ENCODE data around the gene RNF152.

Gene RNF152

DNA sequence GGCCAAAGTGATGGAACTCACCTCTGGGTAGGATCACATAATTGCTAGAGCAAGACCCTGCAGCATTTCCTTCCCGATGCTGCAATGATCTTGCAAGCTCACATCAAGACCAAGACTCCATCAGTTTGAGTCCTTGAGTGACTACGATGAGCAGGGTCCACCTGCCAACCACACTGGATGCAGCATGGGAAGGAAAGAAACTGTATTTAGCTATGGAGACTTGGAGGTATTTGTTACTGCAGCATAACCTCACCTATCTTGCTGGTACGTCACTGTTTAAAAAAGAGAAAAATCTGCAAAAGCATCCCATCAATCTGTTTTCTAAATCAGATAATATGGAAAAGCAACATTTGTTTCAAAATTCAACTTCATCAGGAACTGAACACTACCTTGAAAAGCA is 2.5 kb downstream of the RNF152 start:
- Histone ChIP-seq H3K4me3 (IDR thresholded peaks at IDR 0.05; ENCODE audit: insufficient read depth, low read depth, low read length) (no peak overlapping the region), H3K9ac (no peak overlapping the region), H3K27me3 (ENCODE audit: insufficient read depth, low read depth) (no peaks in the 10 kb centered on the region), H4K20me1 (ENCODE audit: insufficient read depth) (no peaks in the 10 kb centered on the region), H3K79me2 (ENCODE audit: insufficient read depth, low read depth) (no peaks in the 10 kb centered on the region), H3K4me1 (ENCODE audit: low read depth, poor library complexity, severe bottlenecking) (peaks cover 4% of the 10 kb centered on the region), H3K36me3 (ENCODE audit: insufficient read depth) (no peaks in the 10 kb centered on the region), H3K4me2 (no peak overlapping the region), H3K27ac (no peak overlapping the region), H2AFZ (ENCODE audit: low read depth) (no peak overlapping the region)
- TF ChIP-seq, protein P1, sequence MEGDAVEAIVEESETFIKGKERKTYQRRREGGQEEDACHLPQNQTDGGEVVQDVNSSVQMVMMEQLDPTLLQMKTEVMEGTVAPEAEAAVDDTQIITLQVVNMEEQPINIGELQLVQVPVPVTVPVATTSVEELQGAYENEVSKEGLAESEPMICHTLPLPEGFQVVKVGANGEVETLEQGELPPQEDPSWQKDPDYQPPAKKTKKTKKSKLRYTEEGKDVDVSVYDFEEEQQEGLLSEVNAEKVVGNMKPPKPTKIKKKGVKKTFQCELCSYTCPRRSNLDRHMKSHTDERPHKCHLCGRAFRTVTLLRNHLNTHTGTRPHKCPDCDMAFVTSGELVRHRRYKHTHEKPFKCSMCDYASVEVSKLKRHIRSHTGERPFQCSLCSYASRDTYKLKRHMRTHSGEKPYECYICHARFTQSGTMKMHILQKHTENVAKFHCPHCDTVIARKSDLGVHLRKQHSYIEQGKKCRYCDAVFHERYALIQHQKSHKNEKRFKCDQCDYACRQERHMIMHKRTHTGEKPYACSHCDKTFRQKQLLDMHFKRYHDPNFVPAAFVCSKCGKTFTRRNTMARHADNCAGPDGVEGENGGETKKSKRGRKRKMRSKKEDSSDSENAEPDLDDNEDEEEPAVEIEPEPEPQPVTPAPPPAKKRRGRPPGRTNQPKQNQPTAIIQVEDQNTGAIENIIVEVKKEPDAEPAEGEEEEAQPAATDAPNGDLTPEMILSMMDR (conservative IDR thresholded peaks at IDR 0.05; ENCODE audit: low read depth, low read length): no peak

DNA sequence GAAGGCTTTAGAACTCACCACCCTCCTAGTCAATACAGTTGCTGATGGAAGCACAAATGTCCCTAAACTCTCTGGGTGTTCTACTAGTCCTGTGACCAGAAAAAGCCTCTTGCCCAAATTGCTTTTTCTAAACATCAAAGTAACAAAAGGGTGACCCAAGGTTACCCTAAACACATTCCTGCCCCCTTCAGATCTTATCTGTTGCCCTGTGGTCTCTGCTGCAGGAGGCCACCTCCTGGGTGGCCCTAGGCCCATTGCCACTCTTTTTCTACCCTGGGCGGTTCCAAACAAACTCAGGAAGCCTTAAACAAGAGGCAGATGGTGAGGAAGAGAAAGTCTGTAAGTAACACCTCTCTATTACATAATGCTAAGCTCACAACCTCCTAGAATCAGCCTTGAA is 3.3 kb downstream of the RNF152 start:
- Histone ChIP-seq H3K4me1 (ENCODE audit: low read depth, poor library complexity, severe bottlenecking) (no peaks in the 10 kb centered on the region), H3K36me3 (ENCODE audit: insufficient read depth) (no peaks in the 10 kb centered on the region), H3K4me3 (IDR thresholded peaks at IDR 0.05; ENCODE audit: insufficient read depth, low read depth, low read length) (no peak overlapping the region), H3K79me2 (ENCODE audit: insufficient read depth, low read depth) (no peaks in the 10 kb centered on the region), H2AFZ (ENCODE audit: low read depth) (no peak overlapping the region), H3K27ac (no peak overlapping the region), H3K27me3 (ENCODE audit: insufficient read depth, low read depth) (no peaks in the 10 kb centered on the region), H3K9ac (no peak overlapping the region), H3K4me2 (no peak overlapping the region), H4K20me1 (ENCODE audit: insufficient read depth) (no peaks in the 10 kb centered on the region)
- TF ChIP-seq, protein P1 (conservative IDR thresholded peaks at IDR 0.05; ENCODE audit: low read depth, low read length): no peak

DNA sequence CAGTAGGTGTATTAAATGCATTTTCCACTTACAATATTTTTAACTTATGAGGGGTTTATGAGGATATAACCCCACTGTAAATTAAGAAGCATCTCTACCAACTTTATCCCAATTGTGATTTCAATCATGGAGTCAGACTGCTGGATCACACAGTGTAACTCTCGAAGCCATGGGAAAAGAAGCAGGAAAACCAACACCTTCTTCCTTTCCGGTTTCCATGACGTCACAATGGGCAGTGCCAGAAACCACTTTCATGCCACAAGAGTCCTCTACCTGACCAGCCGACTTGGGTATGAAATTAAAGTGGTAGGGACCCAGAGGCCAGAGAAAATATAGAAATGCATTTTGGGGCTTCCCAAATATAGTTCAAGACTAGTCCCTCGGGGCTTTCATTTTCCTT is 4.2 kb downstream of the RNF152 start:
- Histone ChIP-seq H4K20me1 (ENCODE audit: insufficient read depth) (no peaks in the 10 kb centered on the region), H3K4me2 (no peak overlapping the region)

DNA sequence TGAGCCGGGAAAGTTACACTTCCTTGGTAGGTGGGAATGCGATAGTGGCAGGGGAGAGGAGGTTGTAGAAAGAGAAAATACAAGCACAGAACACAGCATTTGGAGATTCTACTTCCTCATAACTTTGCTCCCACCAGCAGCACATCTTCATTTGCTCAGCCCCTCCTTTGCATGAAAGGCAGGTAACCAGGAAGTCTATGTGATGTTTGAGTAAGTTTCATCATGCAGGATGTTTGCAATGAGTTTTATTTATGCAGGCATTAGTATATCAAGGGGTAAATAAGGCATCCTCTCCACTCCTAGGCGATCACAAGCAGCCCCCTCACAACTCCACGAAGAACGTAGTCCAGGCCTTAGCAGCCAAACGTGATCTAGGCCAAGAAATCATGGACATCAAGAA is 5.0 kb downstream of the RNF152 start:
- no peaks in the 10 kb centered on the region for H3K79me2 ChIP-seq (ENCODE audit: insufficient read depth, low read depth)
- H3K4me1 ChIP-seq (ENCODE audit: low read depth, poor library complexity, severe bottlenecking): no peaks in the 10 kb centered on the region
- no peaks in the 10 kb centered on the region for H4K20me1 ChIP-seq (ENCODE audit: insufficient read depth)
- no peak overlapping the region for H3K4me3 ChIP-seq (IDR thresholded peaks at IDR 0.05; ENCODE audit: insufficient read depth, low read depth, low read length)
- no peaks in the 10 kb centered on the region for H3K27me3 ChIP-seq (ENCODE audit: insufficient read depth, low read depth)
- H2AFZ ChIP-seq (ENCODE audit: low read depth): no peak overlapping the region
- H3K36me3 ChIP-seq (ENCODE audit: insufficient read depth): no peaks in the 10 kb centered on the region
- no peak overlapping the region for H3K27ac ChIP-seq
- TF ChIP-seq, protein P1 (conservative IDR thresholded peaks at IDR 0.05; ENCODE audit: low read depth, low read length): no peak
- H3K4me2 ChIP-seq: no peak overlapping the region
- H3K9ac ChIP-seq: no peak overlapping the region

More for the DNA sequence above, 4.2 kb downstream of the RNF152 start:
- Histone ChIP-seq H3K27ac (no peak overlapping the region), H3K4me3 (IDR thresholded peaks at IDR 0.05; ENCODE audit: insufficient read depth, low read depth, low read length) (no peak overlapping the region), H3K36me3 (ENCODE audit: insufficient read depth) (no peaks in the 10 kb centered on the region), H2AFZ (ENCODE audit: low read depth) (no peak overlapping the region), H3K9ac (no peak overlapping the region), H3K27me3 (ENCODE audit: insufficient read depth, low read depth) (no peaks in the 10 kb centered on the region), H3K4me1 (ENCODE audit: low read depth, poor library complexity, severe bottlenecking) (no peaks in the 10 kb centered on the region), H3K79me2 (ENCODE audit: insufficient read depth, low read depth) (no peaks in the 10 kb centered on the region)
- TF ChIP-seq, protein P1 (conservative IDR thresholded peaks at IDR 0.05; ENCODE audit: low read depth, low read length): no peak

All from KMS-11 (cell line).